Measurements from ENCODE around the gene TMEM200A.

Gene TMEM200A

DNA sequence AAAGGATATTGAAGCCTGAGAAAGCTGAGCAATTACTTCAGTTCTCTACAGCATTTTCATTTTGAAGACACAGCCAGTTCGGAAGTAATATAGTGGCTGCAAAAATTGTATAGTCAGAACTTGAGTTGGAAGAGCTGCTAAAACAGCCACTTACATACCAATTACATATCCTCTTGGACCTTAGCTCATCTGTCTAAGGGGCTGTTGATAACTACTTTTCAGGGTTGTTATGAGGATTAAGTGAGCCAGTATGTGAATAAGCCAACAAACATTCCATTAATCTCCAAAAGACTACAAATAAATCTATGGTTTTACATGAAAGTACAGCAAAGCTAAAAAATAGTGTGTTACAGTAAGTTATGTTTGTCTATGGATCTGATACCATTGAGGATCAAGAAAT, 59.7 kb downstream of the TMEM200A start:
- DNase-seq (ENCODE audit: low read depth): no peak

DNA sequence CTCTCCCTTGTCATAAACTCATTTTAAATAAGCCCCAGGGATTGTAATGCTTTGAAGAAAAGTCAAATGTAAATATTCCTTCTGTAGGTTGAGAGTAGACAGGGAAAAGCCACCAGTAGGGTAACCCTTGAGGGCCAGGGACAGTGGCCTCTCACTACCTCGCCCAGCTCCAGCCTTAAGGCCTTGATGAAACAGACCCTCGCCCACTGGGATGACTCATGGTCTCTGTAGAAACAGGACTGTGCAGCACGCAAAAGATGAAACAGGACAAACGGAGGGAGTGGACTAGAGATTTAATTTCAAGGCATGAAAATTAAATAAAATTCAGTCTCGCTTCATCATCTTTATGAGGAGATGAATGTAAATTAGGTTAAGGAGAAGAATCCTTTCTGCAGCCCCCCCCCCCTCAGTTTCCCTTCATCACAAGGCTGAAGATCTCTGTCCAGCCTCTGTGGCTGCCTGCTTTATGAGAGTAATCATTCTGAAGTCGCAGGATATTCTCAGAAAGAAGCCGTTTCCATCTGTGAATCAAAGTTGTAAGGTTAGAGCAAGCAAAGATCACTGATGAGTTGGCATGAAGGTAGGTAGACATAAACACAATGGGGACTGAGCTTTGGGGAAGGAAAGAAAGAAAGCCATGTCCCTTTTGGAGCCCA, 60.4 kb downstream of the TMEM200A start:
- DNase-seq (ENCODE audit: low read depth): no peak

DNA sequence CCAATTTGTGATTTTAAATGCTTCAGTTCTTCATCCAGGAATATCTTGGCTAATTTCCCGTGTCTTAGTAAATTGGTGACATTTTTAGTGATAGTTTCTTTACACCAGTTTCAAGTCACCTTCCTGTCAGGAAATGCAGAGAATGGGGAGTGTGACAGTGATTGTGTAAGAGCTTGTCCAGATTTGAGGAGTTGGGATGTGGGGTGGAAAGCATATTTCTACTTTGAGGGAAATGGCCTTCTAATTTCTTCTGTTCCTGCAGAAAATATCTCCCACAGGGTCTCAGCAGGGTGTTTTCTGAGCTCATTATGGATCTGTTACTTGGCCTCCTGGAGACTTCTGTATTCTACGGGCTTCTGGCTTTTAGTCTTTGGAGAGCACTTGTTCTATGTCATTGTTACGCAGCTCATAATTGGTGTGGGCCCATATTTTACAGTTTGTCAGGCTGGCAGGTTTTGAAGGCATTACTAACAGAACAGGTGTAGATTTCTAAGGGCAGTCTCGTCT, 65.6 kb downstream of the TMEM200A start:
- no peak for DNase-seq (ENCODE audit: low read depth)

DNA sequence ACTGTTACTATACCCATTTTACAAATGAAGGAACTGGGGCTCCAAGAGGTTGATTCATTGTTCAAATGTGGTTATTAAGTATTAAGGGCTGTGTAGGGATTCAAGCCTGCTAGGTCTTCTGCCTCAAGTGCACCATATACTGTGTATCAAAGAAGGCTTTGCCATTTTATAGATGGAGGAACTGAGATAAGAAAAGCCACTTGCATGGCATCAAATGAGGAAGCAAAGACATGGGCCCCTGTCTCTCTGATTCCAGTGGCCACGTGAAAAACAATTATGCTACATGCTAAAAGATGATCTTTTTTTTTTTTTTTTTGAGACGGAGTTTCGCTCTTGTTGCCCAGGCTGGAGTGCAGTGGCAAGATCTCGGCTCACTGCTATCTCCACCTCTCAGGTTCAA, 67.0 kb downstream of the TMEM200A start:
- no peak for DNase-seq (ENCODE audit: low read depth)

DNA sequence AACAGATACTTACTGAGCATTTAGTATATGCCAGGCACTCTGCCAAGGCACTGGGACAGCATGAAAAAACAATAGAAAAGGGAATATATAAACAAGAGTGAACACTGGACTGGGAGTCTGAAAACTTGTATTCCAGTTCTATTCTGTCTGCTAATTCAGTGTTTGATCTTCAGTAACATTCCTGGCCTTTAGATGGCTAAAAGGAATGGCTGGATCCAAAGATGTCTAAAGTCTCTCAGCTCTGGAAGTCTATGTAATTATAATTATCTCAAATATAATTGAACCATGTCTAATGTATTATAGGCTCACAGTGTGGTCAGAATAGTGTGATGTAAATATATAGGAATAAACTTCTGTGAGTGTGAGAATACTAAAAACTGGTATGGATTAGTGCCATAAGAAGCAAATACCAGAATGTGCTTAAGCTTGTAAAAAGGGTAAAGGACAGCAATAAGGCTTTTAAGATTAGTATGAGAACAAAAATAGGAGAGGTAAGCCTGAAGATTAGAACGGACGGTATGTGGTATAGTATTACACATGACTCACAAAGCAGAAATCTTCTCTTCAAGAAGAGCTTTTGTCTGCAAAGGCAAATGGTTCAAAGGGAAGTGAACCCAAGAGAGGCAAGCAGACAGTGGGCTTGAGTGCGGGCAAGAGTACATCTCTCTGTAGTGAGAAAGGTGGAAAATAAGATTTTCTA, 68.5 kb downstream of the TMEM200A start:
- DNase-seq (ENCODE audit: low read depth): no peak

DNA sequence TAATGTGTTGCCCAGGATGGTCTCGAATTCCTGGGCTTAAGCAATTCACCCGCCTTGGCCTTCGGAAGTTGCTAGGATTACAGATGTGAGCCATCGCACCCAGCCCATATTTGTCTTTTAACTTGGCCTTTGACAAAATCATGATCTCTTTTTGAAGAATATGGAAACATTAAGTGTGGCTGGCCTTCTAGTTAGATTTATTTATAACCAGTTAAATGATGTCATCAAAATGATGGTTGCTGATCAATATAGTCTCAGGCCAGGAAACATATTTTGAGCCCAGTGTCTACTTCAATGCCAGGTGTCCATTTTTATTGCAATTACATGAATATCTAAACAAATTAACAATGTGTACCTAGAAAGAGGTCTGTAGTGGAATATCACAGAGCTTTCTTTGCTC, 69.4 kb downstream of the TMEM200A start:
- DNase-seq (ENCODE audit: low read depth): no peak

DNA sequence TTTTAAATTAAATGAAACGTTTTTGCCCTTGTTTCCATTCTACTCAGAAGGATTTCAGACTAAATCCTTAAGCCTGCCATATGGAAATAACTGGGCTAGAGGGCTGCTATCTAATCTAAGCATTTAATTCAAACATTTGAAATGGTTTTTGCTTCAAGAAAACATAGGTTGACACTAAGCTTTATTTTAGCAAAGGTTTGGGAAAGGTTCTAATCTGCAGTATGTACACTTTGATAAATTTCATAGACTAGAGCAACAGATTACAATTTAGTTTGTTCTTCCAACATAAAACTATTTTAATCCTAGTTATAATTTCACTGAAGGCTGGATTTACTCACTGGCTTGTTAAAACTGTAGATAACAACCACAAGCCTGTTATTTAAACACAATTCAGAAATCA, 72.1 kb downstream of the TMEM200A start:
- DNase-seq (ENCODE audit: low read depth): no peak

DNA sequence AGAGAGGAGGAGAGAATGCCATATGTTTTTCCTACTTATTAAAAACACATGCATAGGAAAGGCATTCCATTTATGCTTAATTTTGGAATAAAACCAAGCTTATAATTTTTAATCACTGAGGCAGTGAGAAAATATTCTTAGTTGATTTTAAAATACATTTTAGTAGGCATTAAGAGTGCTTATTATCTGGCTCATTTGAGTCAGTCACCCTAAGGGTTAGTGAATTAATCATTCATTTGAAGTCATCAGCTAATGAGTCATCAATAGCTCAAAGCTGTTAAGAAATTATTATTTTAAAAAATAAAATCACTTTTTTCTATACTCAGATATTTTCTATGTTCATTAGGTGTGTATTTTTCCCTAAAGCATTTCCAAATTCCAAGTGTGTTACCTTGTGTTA, 81.6 kb downstream of the TMEM200A start:
- DNase-seq (ENCODE audit: low read depth): no peak

DNA sequence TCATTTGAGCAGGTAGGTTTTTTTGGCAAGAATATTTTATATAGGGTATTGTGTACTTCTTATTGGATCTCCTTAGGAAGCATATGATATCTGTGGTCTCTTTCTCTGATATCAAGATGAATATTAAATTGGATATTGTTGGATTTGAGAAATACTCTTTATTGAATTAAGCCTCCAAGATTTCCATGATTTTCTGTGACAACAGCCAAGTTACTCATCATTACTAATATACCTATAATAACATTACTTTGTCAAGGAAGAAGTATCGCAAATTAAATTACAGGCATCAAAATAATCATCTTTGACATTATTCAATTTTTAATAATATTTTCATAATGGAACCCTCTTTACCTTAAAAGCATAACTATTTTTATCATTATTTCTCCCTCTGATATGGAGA, 86.5 kb downstream of the TMEM200A start:
- no peak for DNase-seq (ENCODE audit: low read depth)

DNA sequence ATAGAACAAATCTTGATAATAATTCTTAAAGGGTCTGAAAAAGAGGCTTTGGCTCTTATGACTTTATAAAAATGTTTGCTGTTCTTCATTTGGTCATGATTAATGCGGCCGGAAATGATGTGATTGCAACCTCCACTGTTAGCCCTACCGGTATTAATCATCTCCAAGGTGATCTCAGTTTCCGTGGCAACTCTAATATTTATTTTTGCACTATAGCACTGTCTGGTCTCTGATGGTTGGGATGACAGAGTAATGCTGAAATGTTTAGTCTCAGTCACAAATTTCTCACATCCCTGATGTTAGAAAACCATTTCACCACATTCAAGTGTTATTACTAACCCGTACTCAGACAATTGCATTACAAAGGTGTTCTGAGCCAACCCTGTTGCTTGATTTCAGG, 87.4 kb downstream of the TMEM200A start:
- no peak for DNase-seq (ENCODE audit: low read depth)

DNA sequence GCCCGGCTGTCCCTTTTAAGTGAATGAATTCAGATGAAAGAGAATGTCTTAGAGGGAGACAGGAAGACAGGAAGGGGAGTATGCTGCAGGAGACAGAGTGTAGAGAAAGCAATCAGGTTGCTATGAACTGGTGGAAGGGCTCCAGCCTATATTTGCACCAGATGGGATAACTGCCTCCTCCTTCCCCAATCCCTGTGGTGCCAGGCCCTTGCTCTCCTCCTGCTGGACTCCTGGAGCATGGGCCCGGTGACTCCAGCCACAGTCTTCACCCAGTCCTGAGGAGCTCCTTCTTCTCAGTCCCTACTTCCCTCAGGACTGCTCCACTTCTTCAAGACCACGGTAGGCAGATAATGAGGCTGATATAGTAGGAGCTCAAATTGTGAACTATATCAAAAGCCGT, 91.8 kb downstream of the TMEM200A start:
- no peak for DNase-seq (ENCODE audit: low read depth)

DNA sequence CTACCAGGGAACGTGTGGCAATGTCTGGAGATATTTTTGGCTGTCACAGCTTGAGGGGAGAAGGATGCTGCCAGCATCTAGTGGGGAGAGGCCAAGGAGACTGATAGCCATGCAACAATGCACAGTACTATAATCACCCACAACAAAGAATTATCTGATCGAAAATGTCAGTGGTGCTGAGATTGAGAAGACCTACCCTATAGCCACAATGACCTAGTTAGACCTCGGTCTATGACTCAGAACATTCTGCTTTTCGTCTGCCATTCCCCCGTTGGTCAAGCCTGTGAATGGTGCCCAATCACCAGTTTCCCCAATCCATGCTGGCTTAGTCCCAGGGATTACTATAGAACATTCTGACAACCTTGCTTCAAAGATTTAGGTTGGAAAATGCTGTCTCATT, 93.5 kb downstream of the TMEM200A start:
- no peak for DNase-seq (ENCODE audit: low read depth)

DNA sequence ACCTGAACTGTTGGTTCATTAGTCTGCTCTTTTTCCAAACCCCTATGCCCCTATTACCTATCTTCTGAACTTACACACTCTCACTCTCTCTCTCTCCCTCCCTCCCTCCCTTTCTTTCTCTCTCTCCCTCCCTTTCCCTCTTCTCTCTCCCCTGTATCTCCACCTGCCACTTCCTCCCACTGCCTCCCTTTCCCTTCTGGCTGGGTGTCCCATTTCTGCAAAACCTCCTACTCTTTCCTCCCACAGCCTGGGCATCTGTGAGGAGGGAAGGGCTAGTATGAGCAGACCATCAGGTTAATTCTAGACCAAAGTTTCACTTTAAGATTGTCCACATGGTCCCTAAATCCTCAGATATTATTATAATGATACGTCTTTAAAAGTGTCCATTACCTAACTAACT, 95.1 kb downstream of the TMEM200A start:
- DNase-seq (ENCODE audit: low read depth): no peak

DNA sequence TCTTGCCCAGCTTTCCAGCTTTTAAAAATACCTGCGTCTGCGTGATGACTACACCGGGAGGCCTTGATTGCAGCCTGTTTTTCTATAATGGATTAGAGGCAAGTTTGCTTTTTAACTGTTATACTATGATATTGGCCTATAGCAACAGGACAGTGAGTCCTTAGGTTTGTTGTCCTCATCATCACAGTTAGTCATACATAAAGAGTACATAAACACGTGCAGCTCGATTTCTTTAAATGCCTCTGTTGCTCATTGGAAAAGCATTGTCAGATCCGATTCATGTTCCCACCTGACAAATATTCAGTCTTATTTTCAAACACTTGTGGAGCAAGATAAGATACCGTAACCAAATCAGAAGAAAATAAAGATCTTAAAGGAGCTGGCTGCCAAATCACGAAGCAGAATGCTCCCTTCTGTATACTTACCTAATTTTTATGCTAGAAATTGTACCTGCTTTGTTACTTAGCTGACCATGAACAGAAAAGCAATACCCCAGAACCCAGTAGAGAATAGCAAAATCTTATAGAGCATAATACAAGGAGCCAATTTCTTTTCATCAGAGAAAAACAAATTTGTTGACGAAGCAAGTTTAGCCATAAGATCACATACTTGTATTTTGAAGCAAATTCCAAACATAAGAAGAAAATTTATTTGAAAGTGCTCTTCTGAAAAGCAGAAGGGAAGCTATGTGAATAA, 100.4 kb downstream of the TMEM200A start:
- no peak for DNase-seq (ENCODE audit: low read depth)

DNA sequence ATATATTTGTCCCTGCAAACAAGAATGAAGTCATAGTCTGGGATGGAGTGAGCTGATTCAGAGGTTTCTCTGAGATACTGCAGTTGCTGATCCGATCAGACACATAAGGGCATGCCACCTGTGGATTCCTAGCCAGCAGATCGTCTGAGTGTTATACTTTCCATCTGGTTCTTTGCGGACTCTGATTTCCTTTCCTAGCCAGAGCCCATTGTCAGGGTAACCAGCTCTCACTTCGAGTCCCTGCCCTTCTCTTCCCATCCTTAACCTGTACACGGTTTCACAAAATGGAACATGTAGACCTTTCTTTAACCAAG, 100.9 kb downstream of the TMEM200A start:
- DNase-seq (ENCODE audit: low read depth): no peak

DNA sequence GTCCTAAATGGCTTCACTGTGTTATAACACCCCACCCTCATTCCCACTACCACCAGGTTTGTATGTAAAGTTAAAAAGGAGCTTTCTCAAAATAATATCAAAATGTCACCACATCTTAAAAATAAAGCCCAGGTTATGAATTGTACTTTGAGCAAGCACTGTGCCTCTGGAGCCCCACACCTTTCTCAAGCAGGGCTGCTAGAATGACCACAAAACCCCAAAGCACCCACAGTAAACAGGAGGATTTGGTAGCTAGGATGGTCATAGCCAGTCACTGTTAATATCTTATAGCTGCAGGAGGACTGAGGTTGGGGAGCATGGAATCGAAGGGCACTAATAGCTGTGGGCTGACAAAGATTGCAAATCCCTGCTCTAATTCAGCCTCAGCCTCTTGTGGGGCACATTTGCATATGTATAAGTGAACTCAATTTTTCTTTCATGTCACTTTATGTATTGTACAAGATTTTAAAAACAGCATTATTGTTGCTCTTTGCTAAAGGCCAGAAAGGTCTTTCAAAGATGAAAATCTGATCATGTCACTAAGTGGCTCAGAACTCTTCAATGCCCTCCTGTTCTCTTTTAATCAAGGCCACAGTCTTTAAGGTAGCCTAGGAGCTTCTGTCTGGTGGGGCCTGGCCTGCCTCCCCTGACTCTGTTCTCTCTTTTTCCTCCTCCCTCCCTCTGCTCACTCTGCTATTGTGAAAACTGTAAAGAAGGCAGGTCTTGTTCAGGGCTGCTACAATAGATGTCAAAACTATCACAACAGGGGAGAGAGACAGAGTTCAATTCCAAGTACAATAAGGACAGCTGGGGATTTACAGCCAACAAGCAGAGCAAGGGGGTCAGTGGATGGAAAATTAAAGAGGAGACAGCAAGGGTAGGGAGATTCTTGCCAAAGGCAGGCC, 101.6 kb downstream of the TMEM200A start:
- DNase-seq (ENCODE audit: low read depth): no peak

DNA sequence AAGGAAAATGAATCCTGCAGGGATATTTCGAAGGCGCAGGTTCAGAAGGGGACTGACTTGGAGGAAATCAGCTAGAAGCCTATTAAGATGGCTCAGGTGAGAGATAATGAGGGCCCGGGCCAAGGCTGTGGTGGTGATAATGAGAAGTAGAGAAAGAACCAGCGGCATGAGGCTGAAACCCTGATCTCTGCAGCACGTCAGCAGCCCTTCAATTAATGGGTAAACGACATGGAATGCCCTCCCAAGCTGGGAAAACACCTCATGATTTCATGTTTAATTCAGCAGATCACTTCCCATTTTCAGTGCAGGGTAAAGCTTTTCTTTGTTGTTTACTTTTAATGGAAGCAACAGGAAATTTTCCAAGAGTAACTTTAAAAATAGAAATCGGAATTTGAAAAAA, 104.9 kb downstream of the TMEM200A start:
- no peak for DNase-seq (ENCODE audit: low read depth)

DNA sequence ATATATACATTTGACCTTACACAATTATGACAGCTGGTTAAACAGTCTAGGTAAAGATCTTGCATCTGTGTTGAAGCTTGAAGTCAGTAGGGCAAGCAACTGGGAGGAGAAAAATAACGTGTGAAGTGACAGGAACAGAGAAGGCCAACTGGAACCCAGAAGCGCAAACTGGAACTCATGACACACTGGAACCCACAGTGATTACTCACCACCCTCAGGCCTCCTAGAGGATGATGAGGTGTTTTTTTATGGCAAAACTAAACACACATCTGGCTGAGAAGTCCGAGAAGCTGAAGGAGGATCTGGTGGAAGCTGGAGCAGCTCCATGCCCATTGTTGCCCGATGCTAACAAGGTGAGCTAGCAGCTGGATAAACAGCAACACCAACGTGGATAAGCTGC, 108.1 kb downstream of the TMEM200A start:
- no peak for DNase-seq (ENCODE audit: low read depth)

DNA sequence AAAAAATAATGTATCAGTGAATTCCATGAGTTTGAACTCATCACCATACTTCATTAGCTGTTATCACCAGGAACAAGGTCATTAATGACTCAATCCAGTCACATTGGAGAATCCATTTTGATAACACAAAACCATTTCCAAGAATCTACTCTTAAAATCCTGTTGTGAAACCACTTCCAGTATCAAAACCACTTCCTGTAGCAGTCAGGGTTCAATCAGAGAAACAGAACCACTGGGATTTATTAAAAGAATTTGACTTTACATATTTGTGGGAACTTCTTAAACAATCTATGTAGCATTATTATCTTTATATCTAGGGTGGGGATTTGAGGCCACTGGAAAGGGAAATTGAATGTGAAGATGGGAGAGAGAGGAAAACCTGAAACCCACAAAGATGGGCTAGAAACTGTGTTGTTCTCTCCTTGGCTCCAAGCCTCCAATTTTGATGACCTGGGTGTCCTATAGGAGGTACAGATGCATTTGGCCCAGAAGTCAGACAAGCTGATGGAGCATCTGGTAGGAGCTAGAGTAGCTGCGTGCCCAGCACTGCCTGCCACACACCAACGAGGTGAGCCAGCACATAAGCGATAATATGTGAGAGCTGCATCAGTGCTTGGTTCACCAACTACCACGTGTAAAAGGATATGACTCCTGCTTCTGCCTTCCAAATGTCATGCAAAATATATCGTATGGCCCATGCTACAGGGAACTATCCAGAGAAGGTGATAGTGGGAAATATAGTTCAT, 117.0 kb downstream of the TMEM200A start:
- no peak for DNase-seq (ENCODE audit: low read depth)

DNA sequence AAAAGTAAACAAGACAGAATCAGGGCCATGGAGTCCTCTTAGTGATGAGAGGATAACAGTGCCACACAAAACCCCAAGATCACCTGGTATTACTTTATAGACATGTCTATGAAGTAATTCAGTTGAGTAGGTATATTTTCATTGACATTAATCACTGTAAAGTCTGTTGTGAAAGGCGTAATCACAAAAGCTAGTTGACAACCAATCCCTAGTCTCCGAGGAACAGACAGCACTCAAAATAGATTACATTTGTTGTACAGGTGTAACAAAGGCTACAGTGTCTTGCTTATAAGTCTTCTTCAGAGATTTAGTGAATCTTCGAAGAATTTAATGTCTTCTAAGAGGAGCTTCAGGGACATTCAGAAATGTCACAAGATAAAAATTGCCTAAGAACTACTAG, 120.1 kb downstream of the TMEM200A start:
- no peak for DNase-seq (ENCODE audit: low read depth)

DNA sequence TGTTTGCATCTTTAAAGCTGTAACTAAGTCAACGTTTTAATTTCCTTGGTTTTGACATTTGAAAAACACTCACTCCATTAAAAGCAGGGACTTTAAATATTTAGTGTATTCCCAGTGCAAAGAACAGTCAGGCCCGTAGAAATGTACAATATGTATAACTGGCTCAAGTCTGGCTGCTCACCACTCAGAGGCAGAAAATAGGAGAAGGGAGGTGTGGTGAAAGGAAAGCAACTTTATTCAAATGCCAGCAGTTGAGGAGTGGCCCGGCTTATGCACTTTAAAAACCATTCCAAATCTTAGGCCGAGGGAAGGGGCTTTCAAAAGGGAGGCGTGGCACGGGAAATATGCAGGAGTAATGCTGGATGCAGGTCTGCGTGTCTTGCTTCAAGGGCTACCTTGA, 120.6 kb downstream of the TMEM200A start:
- no peak for DNase-seq (ENCODE audit: low read depth)

DNA sequence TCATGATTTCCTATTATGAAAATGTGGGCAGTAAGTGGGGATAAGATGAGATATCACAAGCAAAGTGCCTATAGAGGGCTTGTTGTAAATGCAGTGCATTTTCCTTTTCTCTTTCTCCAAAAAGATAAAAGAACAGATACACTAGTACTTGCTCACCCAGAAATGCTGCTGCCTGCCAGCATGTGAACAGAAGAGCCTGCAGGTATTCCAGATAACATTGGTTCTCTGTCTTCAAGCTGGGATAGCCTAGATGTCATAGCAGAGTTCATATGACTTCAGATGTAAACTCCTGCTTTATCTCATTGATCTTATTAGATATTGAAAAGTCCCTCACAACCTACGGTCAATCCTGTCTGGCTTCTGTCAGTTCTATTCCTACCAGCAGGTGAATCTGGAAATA, 123.7 kb downstream of the TMEM200A start:
- no peak for DNase-seq (ENCODE audit: low read depth)

All from activated T-cell treated with anti-CD3 and anti-CD28 coated beads for 1 hour (primary cell).